Mucosa of descending colon (tissue), 3 donors: ENCODE measurements around the gene FGGY. TPM values are rescaled to one million over a fixed set of nuclear protein-coding genes. Genes with fewer than 3 reads are reported as not detected.

Experiments used
- ATAC-seq: fragments of 200-7000 bp; cut with Tn5 transposase; one replicate; pipeline ENCODE4 v1.9.1; 2020; ENCODE audit warnings: mild to moderate bottlenecking, moderate library complexity
- DNase-seq, 3 donors: peaks; one replicate each; pipeline ENCODE4 v3.0.0-alpha.2; 2020
- H3K36me3 ChIP-seq: fragments of 200-600 bp; one replicate; pipeline ENCODE4 v1.8.0; 2021; ENCODE audit warnings: low read depth, mild to moderate bottlenecking
- H3K4me1 ChIP-seq: fragments of 200-600 bp; one replicate; pipeline ENCODE4 v1.8.0; 2021; ENCODE audit warnings: low read depth, mild to moderate bottlenecking
- H3K4me3 ChIP-seq: fragments of 200-600 bp; one replicate; pipeline ENCODE4 v1.8.0; 2021; ENCODE audit warnings: mild to moderate bottlenecking
- H3K9me3 ChIP-seq: fragments of 200-600 bp; one replicate; pipeline ENCODE4 v1.8.0; 2021; ENCODE audit warnings: mild to moderate bottlenecking
- intact Hi-C, 2 donors: fragments of 100-400 bp; cut with DNase I in 1 of 2; cut with micrococcal nuclease in 1 of 2; formaldehyde crosslinking; loops; one replicate each; pipeline versions ENCODE4 v1.11.0 to v1.11.1; 2022; cut with DNase I, micrococcal nuclease
- total RNA-seq, 3 donors: library from RNA; stranded (reverse); fragmentation: NEBNext Ultra II Directional in 2 of 3; extraction: Animal tissue kit (Norgen Biotek cat#: 25700) in 2 of 3; gene quantifications; one replicate each; pipeline versions ENCODE4 v1.2.1 to v1.2.4, GENCODE V29; 2021 to 2023
- TF ChIP-seq, protein P1 (sequence below): fragments of 200-600 bp; IDR thresholded peaks from one replicate; pipeline ENCODE4 v1.8.0; 2022; ENCODE audit warnings: antibody characterized with exemption, mild to moderate bottlenecking
- donor health status: DM: no; HTN: no; CAD: no; lungs with moderate emphysema.
- donor health status: DM: no; HTN: no; CAD: no.
- donor health status: DM: no; HTN: yes; CAD: no.

Gene FGGY
- total RNA-seq, 3 donors from 2014 or later, result 25.2 to 38.3 (median 36.6) TPM

DNA sequence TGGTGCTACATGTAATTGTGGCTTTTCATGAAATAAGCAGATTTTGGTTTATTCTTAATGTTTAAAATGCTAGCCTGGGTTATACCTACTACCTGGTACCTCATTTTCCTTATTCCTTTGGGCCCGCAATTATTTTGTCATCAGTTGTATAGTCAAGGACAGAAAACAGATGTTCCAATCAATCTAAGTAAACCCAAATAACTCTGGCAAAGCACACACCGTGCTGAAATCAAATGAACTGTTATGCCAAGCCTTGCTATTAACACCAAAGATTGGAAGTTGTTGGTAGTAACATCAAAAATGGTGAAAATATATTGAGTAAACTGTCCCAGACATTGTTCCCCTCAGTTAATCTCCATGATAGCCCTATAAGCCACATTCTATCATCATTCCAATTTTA is 248.9 kb downstream of the FGGY start:
- Histone ChIP-seq H3K36me3 (no peaks in the 10 kb centered on the region), H3K4me1 (peaks cover 13% of the 10 kb centered on the region), H3K9me3 (no peaks in the 10 kb centered on the region), H3K4me3 (no peak overlapping the region)
- ATAC-seq (no peak), DNase-seq (no peak)
- TF ChIP-seq, protein P1, sequence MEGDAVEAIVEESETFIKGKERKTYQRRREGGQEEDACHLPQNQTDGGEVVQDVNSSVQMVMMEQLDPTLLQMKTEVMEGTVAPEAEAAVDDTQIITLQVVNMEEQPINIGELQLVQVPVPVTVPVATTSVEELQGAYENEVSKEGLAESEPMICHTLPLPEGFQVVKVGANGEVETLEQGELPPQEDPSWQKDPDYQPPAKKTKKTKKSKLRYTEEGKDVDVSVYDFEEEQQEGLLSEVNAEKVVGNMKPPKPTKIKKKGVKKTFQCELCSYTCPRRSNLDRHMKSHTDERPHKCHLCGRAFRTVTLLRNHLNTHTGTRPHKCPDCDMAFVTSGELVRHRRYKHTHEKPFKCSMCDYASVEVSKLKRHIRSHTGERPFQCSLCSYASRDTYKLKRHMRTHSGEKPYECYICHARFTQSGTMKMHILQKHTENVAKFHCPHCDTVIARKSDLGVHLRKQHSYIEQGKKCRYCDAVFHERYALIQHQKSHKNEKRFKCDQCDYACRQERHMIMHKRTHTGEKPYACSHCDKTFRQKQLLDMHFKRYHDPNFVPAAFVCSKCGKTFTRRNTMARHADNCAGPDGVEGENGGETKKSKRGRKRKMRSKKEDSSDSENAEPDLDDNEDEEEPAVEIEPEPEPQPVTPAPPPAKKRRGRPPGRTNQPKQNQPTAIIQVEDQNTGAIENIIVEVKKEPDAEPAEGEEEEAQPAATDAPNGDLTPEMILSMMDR, result no peak
- intact Hi-C loops, result no loop called here

DNA sequence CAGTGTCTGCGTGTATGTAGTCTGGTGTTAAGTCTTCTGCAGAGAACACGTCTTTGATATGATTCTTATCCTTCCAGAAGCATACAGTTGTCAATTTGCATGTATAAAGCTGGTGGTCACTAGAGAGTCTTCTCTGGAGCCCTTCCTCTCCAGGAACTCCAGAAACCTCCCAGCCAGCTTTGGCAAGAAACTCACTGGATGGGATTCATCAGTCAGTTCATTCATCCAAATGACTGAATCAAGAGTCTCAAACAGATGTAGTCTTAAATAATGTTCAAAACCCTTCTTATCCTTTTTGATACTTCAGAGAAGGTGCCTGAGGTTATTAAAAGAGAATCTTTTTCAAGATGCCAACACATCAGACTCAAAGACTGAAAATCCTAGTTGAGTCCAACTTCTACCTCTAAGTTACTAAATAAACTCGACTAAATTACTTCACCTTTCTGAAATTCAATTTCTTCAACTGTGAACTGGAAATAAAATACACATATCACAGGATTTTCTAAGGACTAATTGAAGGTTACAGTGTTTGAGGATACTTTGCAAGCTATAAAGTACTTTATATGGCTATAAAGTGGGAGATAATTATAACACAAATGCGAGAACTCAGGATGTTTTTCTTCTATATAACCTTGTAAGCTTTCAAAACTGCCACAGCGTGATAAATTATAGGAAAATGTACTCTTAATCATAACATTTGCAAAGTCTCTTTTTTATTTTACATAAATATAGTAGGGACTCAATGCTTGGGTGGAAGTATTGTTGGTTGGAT is 252.4 kb downstream of the FGGY start:
- no peak overlapping the region for H3K4me3 ChIP-seq
- intact Hi-C loops, result no loop called here
- H3K36me3 ChIP-seq, result no peaks in the 10 kb centered on the region
- ATAC-seq (peak; percentile 54), DNase-seq (no peak)
- TF ChIP-seq, protein P1, result no peak
- no peaks in the 10 kb centered on the region for H3K9me3 ChIP-seq
- peaks cover 10% of the 10 kb centered on the region for H3K4me1 ChIP-seq

DNA sequence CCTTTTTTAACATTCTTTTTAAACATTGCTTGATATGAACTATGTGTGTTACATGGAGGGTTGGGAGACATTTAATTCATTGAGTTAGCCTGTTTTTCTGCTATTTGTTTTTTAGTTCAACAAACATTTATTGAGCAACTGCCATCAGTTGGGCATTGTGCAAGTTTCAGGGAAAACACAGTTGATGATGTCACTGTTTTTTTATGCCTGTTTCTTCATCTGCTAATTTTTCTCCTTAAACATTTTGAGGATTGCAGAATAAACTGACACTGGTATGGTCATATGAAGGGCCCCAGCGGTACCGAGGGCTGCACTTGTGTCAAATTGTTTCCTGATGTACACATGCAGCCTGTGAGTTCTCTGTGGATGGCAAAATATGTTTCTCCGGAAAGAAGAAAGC is 253.0 kb downstream of the FGGY start:
- DNase-seq, result no peak
- TF ChIP-seq, protein P1, result no peak
- peak; percentile 50 for ATAC-seq
- Histone ChIP-seq H3K36me3 (no peaks in the 10 kb centered on the region), H3K9me3 (no peaks in the 10 kb centered on the region), H3K4me3 (no peak overlapping the region), H3K4me1 (peaks cover 7% of the 10 kb centered on the region)
- intact Hi-C loops, result no loop called here

DNA sequence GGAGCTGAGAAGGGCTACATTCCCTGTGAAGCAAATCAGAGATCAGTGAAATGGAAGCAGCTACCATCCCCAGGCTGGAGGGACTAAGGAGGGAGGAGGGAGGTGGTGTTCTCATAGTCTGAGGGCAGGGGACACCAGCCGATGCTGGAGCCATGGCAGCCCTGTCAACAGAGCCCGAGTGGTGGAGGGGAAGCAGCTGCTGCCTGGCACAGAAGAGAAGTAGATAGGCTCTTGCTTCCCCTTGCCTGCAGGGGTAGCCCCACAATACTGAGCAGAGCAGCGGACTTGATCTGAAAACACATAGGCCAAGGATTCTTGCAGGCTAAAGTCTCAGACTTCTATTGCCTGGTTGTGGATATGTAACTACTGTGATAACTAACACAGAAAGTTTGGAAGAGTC is 255.1 kb downstream of the FGGY start:
- intact Hi-C loops, result no loop called here
- TF ChIP-seq, protein P1, result no peak
- DNase-seq, result no peak
- no peaks in the 10 kb centered on the region for H3K9me3 ChIP-seq
- peaks cover 7% of the 10 kb centered on the region for H3K4me1 ChIP-seq
- no peaks in the 10 kb centered on the region for H3K36me3 ChIP-seq
- no peak overlapping the region for H3K4me3 ChIP-seq
- ATAC-seq, result no peak

DNA sequence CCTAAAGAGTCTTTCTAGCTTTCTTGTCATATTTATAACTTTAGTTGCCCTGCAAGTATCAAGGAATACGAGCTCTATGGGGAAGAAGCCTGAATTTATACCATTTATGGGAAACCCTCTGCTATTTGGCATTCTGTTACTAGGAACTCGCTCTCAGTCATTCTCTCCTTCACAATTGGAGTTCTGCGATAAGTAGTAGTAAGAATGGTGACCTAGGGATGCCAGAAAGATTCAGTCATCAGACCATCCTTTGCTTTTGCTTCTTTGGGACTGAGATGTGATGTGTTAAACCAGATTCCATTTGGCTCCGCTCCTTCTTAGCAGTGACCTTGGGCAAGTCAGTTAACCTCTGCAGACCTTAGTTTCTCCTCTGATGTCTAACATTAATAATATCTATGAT is 256.5 kb downstream of the FGGY start:
- peaks cover 7% of the 10 kb centered on the region for H3K4me1 ChIP-seq

More for the DNA sequence above, 256.5 kb downstream of the FGGY start:
- Histone ChIP-seq H3K9me3 (peaks cover 5% of the 10 kb centered on the region), H3K4me3 (no peak overlapping the region), H3K36me3 (no peaks in the 10 kb centered on the region)
- TF ChIP-seq, protein P1, result no peak
- no peak for ATAC-seq
- no peak for DNase-seq
- intact Hi-C loops, result no loop called here
